ENCODE data around the gene SNAPC2. TPM values are rescaled to one million over a fixed set of nuclear protein-coding genes. Genes with fewer than 3 reads are reported as not detected.

The SNAPC2 gene
- total RNA-seq, 6 experiments from 2014 or later: 22.3 to 27.1 (median 25.2) TPM

DNA sequence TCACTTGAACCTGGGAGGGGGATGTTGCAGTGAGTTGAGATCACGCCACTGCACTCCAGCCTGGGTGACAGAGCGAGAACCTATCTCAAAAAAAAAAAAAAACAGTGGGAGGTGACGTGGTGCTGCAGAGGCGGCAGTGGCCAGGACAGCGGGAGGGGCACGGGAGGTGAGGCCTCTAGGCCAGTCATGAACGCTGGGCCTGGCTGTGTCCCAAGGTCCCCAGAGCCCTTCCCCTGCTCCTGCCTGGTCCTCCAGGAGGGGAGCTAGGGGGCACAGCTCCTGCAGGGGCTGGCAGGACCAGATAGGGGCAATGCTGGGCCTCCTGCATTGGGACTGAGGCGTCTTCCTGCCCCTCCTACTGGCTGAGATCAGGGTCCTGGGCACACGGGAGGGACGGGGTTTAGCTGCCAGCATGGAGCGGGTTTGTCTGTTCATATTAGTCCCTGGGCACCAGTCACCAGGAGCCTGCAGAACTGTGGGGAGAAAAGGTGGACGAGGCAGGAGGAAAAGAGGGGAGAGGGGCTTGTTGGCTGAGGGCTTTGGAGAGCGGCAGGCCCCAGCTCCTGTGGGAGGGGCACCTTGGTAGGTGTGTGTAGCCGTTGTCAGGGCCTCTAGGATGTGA lies 11.9 kb upstream of the SNAPC2 start:
- Mint-ChIP-seq H3K36me3 (ENCODE audit: low read depth) (peaks cover 12% of the 10 kb centered on the region), H3K27me3 (ENCODE audit: insufficient read depth) (peaks cover 6% of the 10 kb centered on the region), H3K4me1 (ENCODE audit: low read depth) (peaks cover 15% of the 10 kb centered on the region), H3K9me3 (no peaks in the 10 kb centered on the region), H3K27ac (no peak overlapping the region), H3K4me3 (no peak overlapping the region)
- no peak for DNase-seq
- TF ChIP-seq, protein P1, sequence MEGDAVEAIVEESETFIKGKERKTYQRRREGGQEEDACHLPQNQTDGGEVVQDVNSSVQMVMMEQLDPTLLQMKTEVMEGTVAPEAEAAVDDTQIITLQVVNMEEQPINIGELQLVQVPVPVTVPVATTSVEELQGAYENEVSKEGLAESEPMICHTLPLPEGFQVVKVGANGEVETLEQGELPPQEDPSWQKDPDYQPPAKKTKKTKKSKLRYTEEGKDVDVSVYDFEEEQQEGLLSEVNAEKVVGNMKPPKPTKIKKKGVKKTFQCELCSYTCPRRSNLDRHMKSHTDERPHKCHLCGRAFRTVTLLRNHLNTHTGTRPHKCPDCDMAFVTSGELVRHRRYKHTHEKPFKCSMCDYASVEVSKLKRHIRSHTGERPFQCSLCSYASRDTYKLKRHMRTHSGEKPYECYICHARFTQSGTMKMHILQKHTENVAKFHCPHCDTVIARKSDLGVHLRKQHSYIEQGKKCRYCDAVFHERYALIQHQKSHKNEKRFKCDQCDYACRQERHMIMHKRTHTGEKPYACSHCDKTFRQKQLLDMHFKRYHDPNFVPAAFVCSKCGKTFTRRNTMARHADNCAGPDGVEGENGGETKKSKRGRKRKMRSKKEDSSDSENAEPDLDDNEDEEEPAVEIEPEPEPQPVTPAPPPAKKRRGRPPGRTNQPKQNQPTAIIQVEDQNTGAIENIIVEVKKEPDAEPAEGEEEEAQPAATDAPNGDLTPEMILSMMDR (IDR thresholded peaks at IDR 0.05): no peak

DNA sequence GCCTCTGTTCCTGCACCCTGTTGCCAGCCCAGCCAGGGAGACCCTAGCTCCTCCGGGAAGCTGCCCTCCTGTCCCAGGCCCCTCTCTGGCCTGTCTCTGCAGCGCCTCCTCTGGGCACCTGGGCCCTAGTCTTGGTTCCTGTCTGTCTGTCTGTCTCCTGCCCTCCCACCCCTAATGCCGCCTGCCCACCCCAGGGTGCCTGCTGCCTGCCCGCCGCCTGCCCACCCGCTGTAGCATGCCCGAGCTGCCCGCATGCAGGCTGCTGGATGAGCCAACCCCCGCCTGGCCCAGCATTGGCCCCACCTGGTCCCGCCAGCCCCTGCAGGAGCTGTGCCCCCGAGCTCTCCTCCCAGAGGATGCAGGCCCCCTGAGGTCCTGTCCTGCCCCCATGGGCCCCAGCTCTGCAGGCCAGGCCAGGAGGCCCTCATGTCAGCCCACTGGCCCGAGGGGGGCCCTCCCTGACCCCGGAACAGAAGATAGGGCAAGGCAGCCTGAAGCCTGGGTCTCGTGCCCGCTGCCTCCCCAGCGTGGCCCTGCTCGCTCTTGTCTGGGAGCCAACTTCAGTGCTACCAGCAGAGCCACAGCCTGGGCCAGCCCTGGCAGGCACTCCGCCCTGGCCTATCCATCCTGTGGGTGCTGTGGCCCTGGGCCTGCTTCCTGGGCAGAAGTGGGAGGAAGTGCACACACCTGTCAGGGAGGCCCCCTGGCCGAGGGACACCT lies 11.2 kb upstream of the SNAPC2 start:
- Mint-ChIP-seq H3K4me3 (no peak overlapping the region), H3K27me3 (ENCODE audit: insufficient read depth) (peaks cover 3% of the 10 kb centered on the region), H3K27ac (no peak overlapping the region), H3K36me3 (ENCODE audit: low read depth) (peaks cover 12% of the 10 kb centered on the region), H3K9me3 (no peaks in the 10 kb centered on the region), H3K4me1 (ENCODE audit: low read depth) (peaks cover 15% of the 10 kb centered on the region)
- no peak for DNase-seq
- TF ChIP-seq, protein P1 (IDR thresholded peaks at IDR 0.05): no peak

DNA sequence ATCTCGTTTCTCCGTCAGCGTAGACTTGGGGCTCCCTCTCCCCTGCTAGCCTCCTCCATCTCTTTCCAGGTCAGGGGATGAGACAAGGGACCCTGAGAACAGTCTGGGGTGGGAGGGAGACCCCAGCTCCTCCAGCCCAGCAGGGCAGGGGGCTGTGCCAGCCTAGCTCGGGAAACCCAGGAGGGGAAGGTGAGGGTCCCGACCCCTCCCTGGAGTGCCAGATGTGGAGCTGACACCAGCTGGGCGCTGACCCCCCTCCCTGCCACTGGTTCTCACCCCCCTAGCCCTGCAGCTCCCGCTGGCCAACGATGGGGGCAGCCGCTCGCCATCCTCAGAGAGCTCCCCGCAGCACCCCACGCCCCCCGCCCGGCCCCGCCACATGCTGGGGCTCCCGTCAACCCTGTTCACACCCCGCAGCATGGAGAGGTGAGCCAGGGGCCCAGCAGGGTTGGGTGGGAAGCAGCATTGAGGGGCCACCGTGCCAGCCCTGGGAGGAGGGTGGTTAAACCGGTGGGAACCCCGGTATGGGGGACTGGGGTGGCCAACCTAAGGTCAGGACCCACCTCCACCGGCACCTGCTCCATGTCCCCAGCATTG lies 10.6 kb upstream of the SNAPC2 start:
- no peak overlapping the region for H3K4me3 Mint-ChIP-seq
- peaks cover 13% of the 10 kb centered on the region for H3K4me1 Mint-ChIP-seq (ENCODE audit: low read depth)
- DNase-seq: no peak
- no peak overlapping the region for H3K27ac Mint-ChIP-seq
- TF ChIP-seq, protein P1 (IDR thresholded peaks at IDR 0.05): no peak
- peaks cover 11% of the 10 kb centered on the region for H3K36me3 Mint-ChIP-seq (ENCODE audit: low read depth)
- no peaks in the 10 kb centered on the region for H3K9me3 Mint-ChIP-seq
- peaks cover 3% of the 10 kb centered on the region for H3K27me3 Mint-ChIP-seq (ENCODE audit: insufficient read depth)

DNA sequence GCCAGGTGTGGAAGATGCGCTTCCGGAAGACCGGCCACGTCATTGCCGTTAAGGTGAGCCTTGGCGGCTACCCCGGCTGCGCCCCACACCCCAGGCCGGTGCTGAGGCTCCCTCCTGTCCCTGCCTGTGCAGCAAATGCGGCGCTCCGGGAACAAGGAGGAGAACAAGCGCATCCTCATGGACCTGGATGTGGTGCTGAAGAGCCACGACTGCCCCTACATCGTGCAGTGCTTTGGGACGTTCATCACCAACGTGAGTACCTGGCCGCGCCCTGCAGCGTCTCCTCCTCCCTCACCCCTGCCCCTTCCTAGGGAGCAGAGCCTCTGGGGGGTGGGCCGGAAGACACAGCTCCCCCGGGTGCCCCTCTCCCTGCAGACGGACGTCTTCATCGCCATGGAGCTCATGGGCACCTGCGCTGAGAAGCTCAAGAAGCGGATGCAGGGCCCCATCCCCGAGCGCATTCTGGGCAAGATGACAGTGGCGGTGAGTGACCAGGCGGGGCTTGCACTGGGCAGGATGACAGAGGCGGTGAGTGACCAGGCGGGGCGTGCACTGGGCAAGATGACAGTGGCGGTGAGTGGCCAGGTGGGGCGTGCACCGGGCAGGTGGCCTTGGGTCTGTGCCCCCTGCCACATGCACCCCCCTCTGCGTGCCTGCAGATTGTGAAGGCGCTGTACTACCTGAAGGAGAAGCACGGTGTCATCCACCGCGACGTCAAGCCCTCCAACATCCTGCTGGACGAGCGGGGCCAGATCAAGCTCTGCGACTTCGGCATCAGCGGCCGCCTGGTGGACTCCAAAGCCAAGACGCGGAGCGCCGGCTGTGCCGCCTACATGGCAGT lies 9.6 kb upstream of the SNAPC2 start:
- H3K27me3 Mint-ChIP-seq (ENCODE audit: insufficient read depth): peaks cover 6% of the 10 kb centered on the region
- peaks cover 5% of the 10 kb centered on the region; the same call in 1 of the 2 replicates for H3K36me3 Mint-ChIP-seq (ENCODE audit: low read depth)

More for the DNA sequence above, 9.6 kb upstream of the SNAPC2 start:
- no peak overlapping the region for H3K27ac Mint-ChIP-seq
- no peaks in the 10 kb centered on the region for H3K9me3 Mint-ChIP-seq
- no peak for DNase-seq
- peaks cover 5% of the 10 kb centered on the region for H3K4me1 Mint-ChIP-seq (ENCODE audit: low read depth)
- TF ChIP-seq, protein P1 (IDR thresholded peaks at IDR 0.05): no peak
- H3K4me3 Mint-ChIP-seq: no peak overlapping the region
